ENCODE measurements around the gene IQCH.

Gene IQCH

DNA sequence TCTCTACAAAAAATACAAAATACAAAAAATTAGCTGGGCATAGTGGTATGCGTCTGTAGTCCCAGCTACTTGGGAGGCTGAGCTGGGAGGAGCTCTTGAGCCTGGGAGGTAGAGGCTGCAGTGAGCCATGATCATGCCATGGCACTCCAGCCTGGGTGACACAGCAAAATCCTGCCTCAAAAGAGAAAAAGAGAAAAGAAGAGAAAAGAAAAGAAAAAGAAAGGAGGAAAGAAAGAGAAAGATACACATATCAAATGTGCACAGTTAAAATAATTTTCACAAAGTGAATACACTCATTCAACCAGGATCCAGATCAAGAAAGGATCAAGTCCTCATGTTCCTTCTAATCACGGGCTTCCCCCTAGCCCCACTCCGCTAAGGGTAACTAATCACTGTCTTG, 260.5 kb downstream of the IQCH start:
- Mint-ChIP-seq H3K36me3 (peaks cover 19% of the 10 kb centered on the region), H3K27me3 (no peaks in the 10 kb centered on the region)

DNA sequence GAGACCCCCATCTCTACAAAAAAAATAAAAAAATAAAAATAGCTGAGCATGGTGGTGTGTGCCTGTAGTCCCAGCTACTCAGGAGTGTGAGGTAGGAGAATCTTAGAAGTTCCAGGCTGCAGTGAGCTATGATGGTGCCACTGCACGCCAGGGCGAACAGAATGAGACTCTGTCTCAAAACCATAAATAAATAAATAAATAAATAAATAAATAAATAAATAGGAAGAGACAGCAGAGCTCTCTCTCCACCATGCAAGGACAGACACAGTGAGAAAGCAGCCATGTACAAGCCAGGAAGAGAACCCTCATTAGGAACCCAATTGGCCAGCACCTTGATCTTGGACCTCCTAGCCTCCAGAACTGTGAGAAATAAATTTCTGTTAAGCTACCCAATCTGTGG, 261.0 kb downstream of the IQCH start:
- DNase-seq (ENCODE audit: low spot score in 2 of 2), result no peak
- no peak overlapping the region for H3K27ac Mint-ChIP-seq
- H3K27me3 Mint-ChIP-seq, result no peaks in the 10 kb centered on the region
- no peak overlapping the region for H3K4me3 Mint-ChIP-seq
- H3K9me3 Mint-ChIP-seq, result no peaks in the 10 kb centered on the region
- ATAC-seq (ENCODE audit: low read depth), result no peak
- H3K4me1 Mint-ChIP-seq, result no peaks in the 10 kb centered on the region
- peaks cover 19% of the 10 kb centered on the region for H3K36me3 Mint-ChIP-seq

More for the DNA sequence above, 260.5 kb downstream of the IQCH start:
- DNase-seq (ENCODE audit: low spot score in 2 of 2) (no peak), ATAC-seq (ENCODE audit: low read depth) (no peak)
- H3K4me3 Mint-ChIP-seq, result no peak overlapping the region
- no peaks in the 10 kb centered on the region for H3K4me1 Mint-ChIP-seq
- H3K9me3 Mint-ChIP-seq, result no peaks in the 10 kb centered on the region
- H3K27ac Mint-ChIP-seq, result no peak overlapping the region

GRCh38 chr15:67520321-67521028, 265.9 kb downstream of the IQCH start:
- ATAC-seq (ENCODE audit: low read depth) (peak; percentile 18), DNase-seq (ENCODE audit: low spot score in 2 of 2) (peak in 1 of 2 donors; percentile 30)
- H3K36me3 Mint-ChIP-seq, result no peaks in the 10 kb centered on the region
- peaks cover 6% of the 10 kb centered on the region for H3K4me1 Mint-ChIP-seq
- H3K27me3 Mint-ChIP-seq, result no peaks in the 10 kb centered on the region
- no peaks in the 10 kb centered on the region for H3K9me3 Mint-ChIP-seq
- peak overlapping the region; percentile 88 for H3K4me3 Mint-ChIP-seq
- peak overlapping the region; percentile 91 for H3K27ac Mint-ChIP-seq

DNA sequence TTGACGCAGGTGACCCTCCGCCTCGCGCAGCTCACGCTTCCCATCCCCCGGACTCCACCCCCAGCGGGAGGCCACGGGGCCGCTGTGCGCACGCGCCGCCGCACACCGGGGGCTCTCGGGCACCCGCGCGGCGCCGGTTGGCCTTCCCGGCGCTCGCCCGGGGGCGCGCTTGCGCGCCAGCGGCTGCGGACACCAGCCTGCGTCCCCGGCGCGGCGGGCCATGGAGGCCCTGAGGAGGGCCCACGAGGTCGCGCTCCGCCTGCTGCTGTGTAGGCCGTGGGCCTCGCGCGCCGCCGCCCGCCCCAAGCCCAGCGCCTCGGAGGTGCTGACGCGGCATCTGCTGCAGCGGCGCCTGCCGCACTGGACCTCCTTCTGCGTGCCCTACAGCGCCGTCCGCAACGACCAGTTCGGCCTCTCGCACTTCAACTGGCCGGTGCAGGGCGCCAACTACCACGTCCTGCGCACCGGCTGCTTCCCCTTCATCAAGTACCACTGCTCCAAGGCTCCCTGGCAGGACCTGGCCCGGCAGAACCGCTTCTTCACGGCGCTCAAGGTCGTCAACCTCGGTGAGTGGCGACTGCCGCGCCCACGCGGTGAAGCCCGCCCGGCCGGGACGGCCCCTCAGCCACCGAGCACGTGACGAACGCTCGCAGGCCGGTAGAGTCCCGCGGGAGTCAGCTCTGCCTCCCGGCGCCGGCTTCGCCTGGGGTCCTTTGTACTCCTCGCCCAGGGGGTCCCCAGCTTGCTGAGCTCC, 266.6 kb downstream of the IQCH start, which contains the start of gene C15orf61:
TSS of gene C15orf61 (plus strand) at position 103 of the 754 bp plus-strand sequence. CDS start at position 221, 118 bp downstream.
- Mint-ChIP-seq H3K9me3 (no peaks in the 10 kb centered on the region), H3K4me3 (peak within 1 kb of the TSS; percentile 93), H3K27me3 (no peaks in the 10 kb centered on the region), H3K36me3 (no peaks in the 10 kb centered on the region), H3K27ac (peak within 1 kb of the TSS; percentile 91), H3K4me1 (peaks cover 6% of the 10 kb centered on the region)
- peak; percentile 81 for ATAC-seq (ENCODE audit: low read depth)
- DNase-seq (ENCODE audit: low spot score in 2 of 2), result peak; percentile 81 to 82

GRCh38 chr15:67521783-67522568, 267.4 kb downstream of the IQCH start:
- H3K27me3 Mint-ChIP-seq, result no peaks in the 10 kb centered on the region
- peak overlapping the region; percentile 91 for H3K27ac Mint-ChIP-seq
- H3K4me3 Mint-ChIP-seq, result peak overlapping the region; percentile 93
- no peaks in the 10 kb centered on the region for H3K9me3 Mint-ChIP-seq
- H3K4me1 Mint-ChIP-seq, result peaks cover 6% of the 10 kb centered on the region
- DNase-seq (ENCODE audit: low spot score in 2 of 2) (no peak), ATAC-seq (ENCODE audit: low read depth) (no peak)
- H3K36me3 Mint-ChIP-seq, result no peaks in the 10 kb centered on the region

GRCh38 chr15:67523330-67523729, 268.7 kb downstream of the IQCH start:
- no peaks in the 10 kb centered on the region for H3K27me3 Mint-ChIP-seq
- H3K36me3 Mint-ChIP-seq, result peaks cover 2% of the 10 kb centered on the region
- H3K27ac Mint-ChIP-seq, result no peak overlapping the region
- no peak for ATAC-seq (ENCODE audit: low read depth)
- no peaks in the 10 kb centered on the region for H3K9me3 Mint-ChIP-seq
- H3K4me1 Mint-ChIP-seq, result peaks cover 6% of the 10 kb centered on the region
- H3K4me3 Mint-ChIP-seq, result no peak overlapping the region
- DNase-seq (ENCODE audit: low spot score in 2 of 2), result no peak

GRCh38 chr15:67524235-67524634, 269.6 kb downstream of the IQCH start:
- Mint-ChIP-seq H3K36me3 (peaks cover 2% of the 10 kb centered on the region), H3K4me3 (no peak overlapping the region), H3K9me3 (no peaks in the 10 kb centered on the region), H3K27me3 (no peaks in the 10 kb centered on the region), H3K27ac (no peak overlapping the region), H3K4me1 (peaks cover 6% of the 10 kb centered on the region)
- no peak for DNase-seq (ENCODE audit: low spot score in 2 of 2)
- no peak for ATAC-seq (ENCODE audit: low read depth)

- Mint-ChIP-seq H3K4me1 (no peaks in the 10 kb centered on the region), H3K36me3 (peaks cover 2% of the 10 kb centered on the region), H3K27ac (no peak overlapping the region), H3K27me3 (no peaks in the 10 kb centered on the region), H3K4me3 (no peak overlapping the region), H3K9me3 (no peaks in the 10 kb centered on the region)
- no peak for DNase-seq (ENCODE audit: low spot score in 2 of 2)
- no peak for ATAC-seq (ENCODE audit: low read depth)
Observed at GRCh38 chr15:67528513-67528912, 273.9 kb downstream of the IQCH start.

DNA sequence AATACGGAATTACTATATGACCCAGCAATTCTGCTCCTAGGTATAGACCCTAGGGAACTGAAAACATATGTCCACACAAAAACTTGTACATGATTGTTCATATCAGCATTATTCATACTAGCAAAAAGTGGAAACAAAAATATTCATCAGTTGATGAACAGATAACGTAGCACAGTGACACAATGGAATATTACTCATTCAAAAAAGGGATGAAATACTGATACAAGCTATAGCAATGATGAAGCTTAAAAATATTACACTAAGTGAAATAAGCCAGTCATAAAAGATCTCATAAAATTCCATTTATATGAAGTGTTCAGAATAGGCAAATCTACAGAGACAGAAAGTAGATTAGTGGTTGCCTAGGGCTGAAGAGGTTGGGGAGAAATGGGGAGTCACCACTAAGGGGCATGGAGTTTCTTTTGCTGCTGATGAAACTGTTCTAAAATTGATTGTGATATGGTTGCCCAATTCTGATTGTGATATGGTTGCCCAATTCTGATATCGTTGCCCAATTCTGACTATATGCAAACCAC, 276.9 kb downstream of the IQCH start:
- Mint-ChIP-seq H3K27me3 (no peaks in the 10 kb centered on the region), H3K36me3 (peaks cover 2% of the 10 kb centered on the region), H3K27ac (no peak overlapping the region), H3K4me1 (no peaks in the 10 kb centered on the region), H3K4me3 (no peak overlapping the region), H3K9me3 (no peaks in the 10 kb centered on the region)
- no peak for ATAC-seq (ENCODE audit: low read depth)
- DNase-seq (ENCODE audit: low spot score in 2 of 2), result no peak

- H3K9me3 Mint-ChIP-seq, result no peaks in the 10 kb centered on the region
- no peak overlapping the region for H3K4me3 Mint-ChIP-seq
- ATAC-seq (ENCODE audit: low read depth) (no peak), DNase-seq (ENCODE audit: low spot score in 2 of 2) (no peak)
- H3K27me3 Mint-ChIP-seq, result peaks cover 12% of the 10 kb centered on the region
- H3K4me1 Mint-ChIP-seq, result peaks cover under 1% of the 10 kb centered on the region
- H3K27ac Mint-ChIP-seq, result no peak overlapping the region
- no peaks in the 10 kb centered on the region for H3K36me3 Mint-ChIP-seq
Observed at GRCh38 chr15:67533873-67534272, 279.3 kb downstream of the IQCH start.

- Mint-ChIP-seq H3K27ac (no peak overlapping the region), H3K4me3 (no peak overlapping the region), H3K4me1 (peaks cover 5% of the 10 kb centered on the region), H3K27me3 (peaks cover 12% of the 10 kb centered on the region), H3K9me3 (no peaks in the 10 kb centered on the region), H3K36me3 (no peaks in the 10 kb centered on the region)
- ATAC-seq (ENCODE audit: low read depth) (no peak), DNase-seq (ENCODE audit: low spot score in 2 of 2) (no peak)
Observed at GRCh38 chr15:67534360-67534759, 279.8 kb downstream of the IQCH start.

DNA sequence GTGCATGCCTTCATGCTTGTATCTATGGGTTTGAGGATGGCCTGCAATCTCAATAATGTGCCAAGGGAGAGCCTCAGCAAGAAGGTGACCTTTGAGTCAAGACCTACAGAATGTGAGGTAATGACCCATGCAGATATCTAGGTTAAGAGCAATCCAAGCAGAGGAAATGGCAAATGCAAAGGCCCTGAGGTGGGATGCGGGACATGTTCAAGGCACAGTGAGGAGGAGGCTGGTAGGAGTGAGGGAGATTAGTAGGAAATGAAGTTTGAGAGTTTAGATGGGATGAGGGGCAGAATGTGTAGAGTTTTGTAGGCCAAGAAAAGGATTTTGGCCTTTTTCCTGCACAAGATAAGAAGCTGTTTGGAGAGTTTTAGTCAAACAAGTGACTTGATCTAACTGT, 283.2 kb downstream of the IQCH start:
- DNase-seq (ENCODE audit: low spot score in 2 of 2) (no peak), ATAC-seq (ENCODE audit: low read depth) (no peak)
- no peaks in the 10 kb centered on the region for H3K9me3 Mint-ChIP-seq
- H3K4me3 Mint-ChIP-seq, result peak overlapping the region; percentile 1
- H3K27me3 Mint-ChIP-seq, result peaks cover 12% of the 10 kb centered on the region
- H3K4me1 Mint-ChIP-seq, result peaks cover 16% of the 10 kb centered on the region
- no peaks in the 10 kb centered on the region for H3K36me3 Mint-ChIP-seq
- no peak overlapping the region for H3K27ac Mint-ChIP-seq

- H3K27ac Mint-ChIP-seq, result peak within 1 kb of the TSS; percentile 96
- peak; percentile 71 for ATAC-seq (ENCODE audit: low read depth)
- peaks cover 7% of the 10 kb centered on the region for H3K36me3 Mint-ChIP-seq
- DNase-seq (ENCODE audit: low spot score in 2 of 2), result peak; percentile 59 to 65
- H3K27me3 Mint-ChIP-seq, result peaks cover 4% of the 10 kb centered on the region
- peak within 1 kb of the TSS; percentile 95 for H3K4me3 Mint-ChIP-seq
- H3K9me3 Mint-ChIP-seq, result no peaks in the 10 kb centered on the region
- H3K4me1 Mint-ChIP-seq, result peaks cover 36% of the 10 kb centered on the region
Observed at GRCh38 chr15:67542420-67543347, 288.1 kb downstream of the IQCH start, which contains the start of gene MAP2K5. MAP2K5 (plus strand) TSS chr15:67542703; CDS start chr15:67543336, 633 bp downstream.

All from memory B cell (primary cell).